ENCODE measurements around the gene PCID2.
A peak's percentile ranks its signal among the peaks of the same experiment; 100 is the strongest.
"Not testable (repeated sequence)": the region's sequence is repeated elsewhere in the genome, so short reads cannot be mapped to it uniquely, and the experiment has no call there.

Gene PCID2

GRCh38 chr13:113208421-113209335 lies at the start of gene PCID2:
PCID2 (minus strand) TSS chr13:113208669; CDS start chr13:113208634, 35 bp downstream.
- DNase-seq = peak; percentile 93

GRCh38 chr13:113257908-113258307 lies 49.4 kb upstream of the PCID2 start:
- DNase-seq = not testable (repeated sequence)

DNA sequence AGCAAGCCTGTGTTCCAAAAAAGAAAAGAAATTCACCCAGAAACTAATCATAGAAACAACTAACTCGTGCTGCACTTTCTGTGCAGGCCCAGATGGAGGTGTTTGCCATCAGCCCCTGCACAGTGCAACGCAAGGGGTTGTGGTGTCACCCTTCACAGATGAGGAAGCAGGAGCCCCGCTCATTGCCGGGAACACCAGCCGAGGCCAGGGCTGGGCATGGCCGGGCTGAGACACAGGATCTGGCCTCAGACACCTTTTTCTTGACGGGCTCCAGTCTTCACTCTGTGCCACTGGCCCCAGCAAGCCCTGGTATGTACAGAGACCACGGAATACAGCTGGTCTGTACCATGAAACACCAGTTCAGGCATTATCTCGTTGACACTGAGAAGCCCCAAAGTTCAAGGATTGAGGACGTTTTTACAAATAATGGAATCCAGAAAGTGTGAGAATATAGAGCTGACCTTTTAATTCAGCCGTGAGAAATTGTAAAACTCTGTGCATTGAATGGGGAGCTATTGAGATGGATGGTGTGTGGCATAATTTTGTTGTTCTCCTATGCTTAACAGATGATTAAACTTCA lies 44.1 kb upstream of the PCID2 start:
- DNase-seq = no peak

DNA sequence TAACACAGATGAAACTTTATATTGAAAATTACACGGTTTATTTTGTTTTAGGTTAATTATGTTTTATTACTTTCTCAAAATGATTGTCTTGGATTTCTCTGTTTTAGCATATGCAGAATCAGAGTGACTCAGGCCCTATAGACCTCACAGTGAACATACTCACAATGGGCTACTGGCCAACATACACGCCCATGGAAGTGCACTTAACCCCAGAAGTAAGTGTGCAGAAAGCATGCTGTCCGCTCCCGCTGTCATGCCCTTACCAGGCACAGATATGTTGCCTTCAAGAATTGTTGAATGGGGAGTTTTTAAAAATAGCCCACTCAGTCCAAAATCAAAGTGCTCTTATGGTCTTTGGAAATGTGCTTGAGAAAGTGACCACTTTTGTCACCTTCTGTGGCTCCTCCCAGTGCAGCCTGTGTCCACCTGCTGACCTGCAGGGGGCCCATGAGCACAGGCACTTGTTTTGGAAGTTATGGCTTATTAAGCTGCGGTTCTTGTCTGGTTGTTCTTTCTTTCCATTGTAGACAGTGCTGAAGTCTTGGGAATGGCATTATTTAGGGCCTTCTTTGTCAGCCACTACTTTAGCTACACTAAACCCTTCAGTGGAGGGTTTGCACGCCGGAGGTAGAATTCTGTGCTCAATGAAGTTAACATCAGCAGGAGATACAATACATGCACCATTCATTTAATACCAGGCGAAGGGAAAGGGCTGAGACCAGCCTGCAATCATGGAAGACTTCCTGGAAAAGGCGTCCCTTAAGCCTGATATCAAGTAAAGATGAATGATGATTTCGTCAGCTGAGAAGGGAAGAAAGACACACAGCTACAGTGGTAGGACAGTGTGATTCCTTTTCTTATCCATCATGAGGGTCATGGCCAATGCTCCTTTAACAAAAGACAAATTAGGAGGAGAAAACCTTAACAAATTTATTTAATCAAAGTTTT lies 37.7 kb upstream of the PCID2 start:
- peak; percentile 16 for DNase-seq

GRCh38 chr13:113243847-113244246 lies 35.4 kb upstream of the PCID2 start:
- DNase-seq = no peak

- DNase-seq = not testable (repeated sequence)
Observed at GRCh38 chr13:113241623-113242022, 33.2 kb upstream of the PCID2 start.

- DNase-seq = no peak
Observed at GRCh38 chr13:113239986-113240385, 31.5 kb upstream of the PCID2 start.

GRCh38 chr13:113239357-113239756 lies 30.9 kb upstream of the PCID2 start:
- no peak for DNase-seq

DNA sequence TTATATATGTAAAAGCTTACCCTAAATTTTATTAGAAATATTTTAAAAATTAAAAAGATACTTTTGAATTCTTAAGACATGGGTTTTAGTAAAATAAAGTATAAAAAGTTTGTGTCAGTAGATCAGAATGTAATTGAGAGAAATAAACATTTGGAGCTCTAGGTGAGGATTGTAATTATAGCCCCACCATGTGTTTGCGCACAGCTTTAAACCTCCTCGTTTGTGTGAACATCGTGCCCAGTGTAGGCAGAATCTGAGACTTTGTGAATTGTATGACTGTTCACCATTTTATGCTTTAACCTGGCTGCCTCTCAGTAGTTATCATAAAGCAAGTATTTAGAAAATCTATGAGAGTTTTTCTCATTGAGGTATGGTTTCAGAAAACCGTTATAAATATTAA lies 30.1 kb upstream of the PCID2 start:
- peak; percentile 50 for DNase-seq

- DNase-seq = no peak
Observed at GRCh38 chr13:113233101-113233500, 24.6 kb upstream of the PCID2 start.

DNA sequence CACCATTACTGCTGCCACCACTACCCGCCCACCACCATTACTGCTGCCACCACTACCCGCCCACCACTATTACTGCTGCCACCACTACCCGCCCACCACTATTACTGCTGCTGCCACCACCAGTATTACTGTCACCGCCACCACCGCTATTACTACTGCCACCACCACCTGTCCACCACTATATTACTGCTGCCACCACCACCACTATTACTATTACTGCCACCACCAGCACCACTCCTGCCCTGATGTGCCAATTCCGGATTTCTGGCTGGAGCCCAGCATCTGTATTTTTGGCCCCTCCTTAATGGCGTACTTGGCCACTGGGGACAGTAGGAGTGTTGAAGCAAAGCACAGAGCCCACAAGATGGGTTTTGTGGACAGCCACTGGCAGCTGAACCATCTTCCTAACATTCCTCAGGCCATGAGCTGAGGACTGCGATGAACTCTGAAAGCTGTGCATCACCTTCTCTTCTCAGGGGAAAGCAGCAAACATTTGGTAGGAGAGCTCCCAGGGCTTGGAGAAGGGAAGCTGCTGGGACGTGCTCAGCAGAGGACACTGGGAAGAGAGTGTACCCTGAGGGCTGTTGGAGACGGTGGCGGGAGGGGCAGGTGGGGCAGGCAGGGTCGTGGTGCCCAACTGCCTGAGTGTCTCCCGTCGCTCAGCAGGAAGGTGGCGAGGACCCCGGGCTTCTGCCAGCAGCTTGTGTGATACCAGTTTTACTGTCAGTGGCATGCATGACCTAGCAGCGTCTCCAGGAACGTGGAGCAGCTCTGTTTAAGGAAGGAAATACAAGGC lies 23.9 kb upstream of the PCID2 start:
- no peak for DNase-seq

- DNase-seq = no peak
Observed at GRCh38 chr13:113231306-113232207, 23.1 kb upstream of the PCID2 start.

DNA sequence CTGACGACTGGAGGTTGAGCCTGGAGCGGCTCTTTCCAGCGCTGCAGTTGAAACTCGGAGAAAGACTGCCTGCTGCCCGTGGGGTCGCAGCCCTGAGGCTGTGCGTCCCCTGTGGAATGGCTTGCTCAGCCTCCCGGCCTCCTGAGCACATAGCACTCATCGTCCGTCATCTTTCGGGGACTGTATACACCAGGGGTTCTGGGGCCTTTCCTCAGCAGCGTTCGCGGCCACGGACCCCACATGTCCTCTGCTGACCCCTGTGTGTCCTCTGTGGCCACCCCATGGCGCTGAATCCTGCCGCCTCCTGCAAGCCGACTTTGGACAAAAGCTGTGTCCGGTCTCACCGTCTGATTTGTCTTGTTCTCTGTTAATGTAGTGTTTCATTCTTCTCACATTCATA lies 21.3 kb upstream of the PCID2 start:
- no peak for DNase-seq

DNA sequence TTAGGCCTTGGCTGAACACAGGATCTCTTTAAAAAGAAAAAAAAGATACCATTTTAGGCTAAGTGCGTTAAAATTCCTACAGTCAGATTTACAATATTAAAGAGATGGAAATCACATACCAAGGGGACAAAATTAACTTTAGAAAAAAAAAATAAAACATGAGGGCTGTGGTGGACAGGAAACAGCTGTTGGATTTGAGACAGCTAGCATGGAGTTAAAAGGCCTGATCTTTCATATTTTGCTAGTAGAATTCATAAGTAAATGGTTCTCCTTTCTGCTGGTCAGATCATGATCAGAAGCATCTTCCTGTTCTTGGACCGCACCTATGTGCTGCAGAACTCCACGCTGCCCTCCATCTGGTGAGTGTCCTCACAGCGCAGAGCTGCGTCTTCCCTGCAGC lies 20.7 kb upstream of the PCID2 start:
- DNase-seq = no peak

DNA sequence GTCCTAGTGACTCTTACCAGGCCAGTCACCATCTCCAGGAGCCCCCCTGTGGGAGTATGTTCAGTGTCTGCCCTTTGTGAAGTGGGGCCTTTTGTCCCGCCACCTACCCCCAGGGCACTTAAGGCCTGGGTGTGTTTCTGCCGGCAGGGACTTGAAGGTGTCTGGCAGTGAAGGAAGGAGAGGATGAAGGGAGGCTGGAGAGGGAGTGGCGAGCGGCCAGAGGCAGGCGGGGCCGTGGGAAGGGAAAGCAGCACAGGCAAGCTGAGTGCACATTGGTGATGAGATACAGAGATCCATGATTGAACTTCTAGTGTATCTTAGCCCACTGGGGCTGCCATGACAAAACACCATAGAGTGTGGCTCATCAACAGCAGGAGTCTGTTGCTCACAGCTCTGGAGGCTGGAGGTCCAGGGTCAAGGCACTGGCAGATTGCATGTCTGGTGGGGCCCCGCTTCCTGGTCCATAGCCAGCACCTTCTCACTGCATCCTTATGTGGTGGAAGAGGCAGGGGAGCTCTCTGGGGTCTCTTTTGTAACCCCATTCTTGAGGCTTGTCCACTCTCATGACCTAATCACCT lies 18.5 kb upstream of the PCID2 start:
- no peak for DNase-seq

GRCh38 chr13:113225515-113225914 lies 17.0 kb upstream of the PCID2 start:
- DNase-seq = no peak

- DNase-seq = peak; percentile 53
Observed at GRCh38 chr13:113224486-113224885, 16.0 kb upstream of the PCID2 start.

DNA sequence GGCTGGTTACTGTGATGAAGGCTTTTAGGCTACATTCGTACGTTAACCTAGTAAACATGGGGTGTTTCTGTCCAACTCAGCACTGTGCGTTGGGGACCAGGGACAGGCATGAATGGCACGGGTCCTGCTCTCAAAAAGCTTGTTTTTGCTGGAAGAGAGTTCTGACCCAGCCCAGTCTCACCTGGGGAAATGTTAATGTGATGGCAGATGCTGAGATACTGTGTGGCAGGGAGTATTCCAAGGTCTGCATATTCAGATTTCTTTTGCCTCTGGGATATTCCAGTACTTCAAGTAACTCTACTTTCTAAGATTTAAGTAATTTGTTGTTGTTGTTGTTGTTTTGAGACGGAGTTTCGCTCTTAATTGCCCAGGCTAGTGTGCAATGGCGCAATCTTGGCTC lies 14.6 kb upstream of the PCID2 start:
- DNase-seq = no peak

GRCh38 chr13:113220877-113221276 lies 12.4 kb upstream of the PCID2 start:
- DNase-seq = no peak

DNA sequence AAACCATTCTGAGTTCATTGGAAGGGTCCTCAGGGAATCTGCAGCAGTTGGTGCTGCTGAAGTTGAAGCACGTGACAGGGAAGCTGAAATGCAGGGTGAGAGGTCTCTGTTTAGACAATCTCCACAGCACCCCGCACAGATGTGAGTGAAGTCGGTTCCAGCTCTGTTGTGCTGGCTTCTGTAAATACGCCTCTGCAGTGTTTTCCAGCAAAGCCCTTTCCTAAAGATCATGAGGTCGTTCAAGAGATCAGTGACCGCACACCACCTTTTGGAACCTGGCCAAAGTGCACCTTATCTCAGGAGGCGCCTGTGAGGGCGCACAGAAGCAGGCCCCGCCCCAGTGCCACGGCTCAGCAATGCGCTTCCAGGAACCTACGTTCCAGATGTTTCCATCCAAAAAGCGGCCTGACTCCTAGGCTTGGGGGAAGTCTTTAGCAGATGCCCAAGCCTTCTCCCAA lies 11.7 kb upstream of the PCID2 start:
- DNase-seq = peak; percentile 97

Data from hematopoietic multipotent progenitor cell treated with erythropoietin and hydrocortisone succinate and interleukin-3 and kit ligand, for 8 days (in vitro differentiated cells).